Lower leg skin (tissue), 4 donors: ENCODE data around the gene TPT1. TPM values are rescaled to one million over a fixed set of nuclear protein-coding genes. Genes with fewer than 3 reads are reported as not detected.
"Not testable (repeated sequence)": the region's sequence is repeated elsewhere in the genome, so short reads cannot be mapped to it uniquely, and the experiment has no call there.

Experiments used
- DNase-seq, 2 donors: peaks; one replicate each; pipeline ENCODE4 v3.0.0-alpha.2; 2019; ENCODE audit warnings: low spot score in 2 of 2
- H3K4me3 ChIP-seq: fragments of 200-600 bp; sonication (generic); 2 replicates; pipeline ENCODE4 v1.5.1; 2017; ENCODE audit warnings: mild to moderate bottlenecking, low read depth; ENCODE audit not compliant: poor library complexity, severe bottlenecking
- CTCF ChIP-seq, 3 donors: fragments of 450-650 bp; IDR thresholded peaks; one replicate each; pipeline ENCODE4 v1.5.1; 2016; ENCODE audit warnings: antibody characterized with exemption in 3 of 3, mild to moderate bottlenecking in 3 of 3, moderate library complexity in 2 of 3
- POLR2A ChIP-seq, 2 donors: fragments of 450-650 bp; IDR thresholded peaks; one replicate each; pipeline ENCODE4 v1.6.1; 2016 to 2017; ENCODE audit warnings: antibody characterized with exemption in 2 of 2, mild to moderate bottlenecking in 1 of 2, moderate library complexity in 1 of 2
- WGBS, 2 donors: methylation state at CpG; one replicate each; pipeline ENCODE4 v1.1.5; 2018; 5-methylcytosine and 5-hydroxymethylcytosine counted together
- intact Hi-C: fragments of 100-400 bp; cut with DNase I; formaldehyde crosslinking; loops from one replicate; pipeline ENCODE4 v1.15.0; 2023; ENCODE audit warnings: low total_unique reads
- total RNA-seq, 4 donors: library from RNA; depleted of rRNA; stranded (reverse); fragments of >200 nt; gene quantifications; one replicate each; pipeline ENCODE4 v1.1.0, GENCODE V29; 2016

TPT1 gene
- total RNA-seq, 4 donors from 2014 or later, result 2,307 to 2,977 (median 2,645) TPM

GRCh38 chr13:45356966-45357672 is 16.1 kb upstream of the TPT1 start:
- WGBS, 2 donors, result 83 to 85% methylated on average over 7 of the region's 7 CpGs
- TF ChIP-seq CTCF (IDR thresholded peaks at IDR 0.05) (no peak), POLR2A (IDR thresholded peaks at IDR 0.05) (no peak)
- intact Hi-C loops, result no loop called here
- no peak for DNase-seq
- H3K4me3 ChIP-seq, result no peak overlapping the region

- intact Hi-C loops, result no loop called here
- no peak for DNase-seq
- TF ChIP-seq CTCF (IDR thresholded peaks at IDR 0.05), result no peak
- no peak for TF ChIP-seq POLR2A (IDR thresholded peaks at IDR 0.05)
- WGBS, 2 donors, result 94 to 100% methylated on average over 1 of the region's 1 CpG
- H3K4me3 ChIP-seq, result no peak overlapping the region
Observed at GRCh38 chr13:45353895-45354294, 12.9 kb upstream of the TPT1 start.

GRCh38 chr13:45352031-45352430 is 11.0 kb upstream of the TPT1 start:
- TF ChIP-seq POLR2A (IDR thresholded peaks at IDR 0.05), result no peak
- no peak for TF ChIP-seq CTCF (IDR thresholded peaks at IDR 0.05)
- intact Hi-C loops, result no loop called here
- no peak overlapping the region for H3K4me3 ChIP-seq
- DNase-seq, result no peak
- 53 to 65% methylated on average over 10 of the region's 10 CpGs for WGBS, 2 donors

GRCh38 chr13:45350152-45350551 is 9.2 kb upstream of the TPT1 start:
- WGBS, 2 donors, result 93 to 98% methylated on average over 8 of the region's 8 CpGs
- no peak overlapping the region for H3K4me3 ChIP-seq
- intact Hi-C loops, result no loop called here
- no peak for TF ChIP-seq CTCF (IDR thresholded peaks at IDR 0.05)
- TF ChIP-seq POLR2A (IDR thresholded peaks at IDR 0.05), result no peak
- no peak for DNase-seq

- 49 to 59% methylated on average over 2 of the region's 2 CpGs for WGBS, 2 donors
- no peak overlapping the region for H3K4me3 ChIP-seq
- intact Hi-C loops, result no loop called here
- TF ChIP-seq CTCF (IDR thresholded peaks at IDR 0.05) (no peak), POLR2A (IDR thresholded peaks at IDR 0.05) (no peak)
- DNase-seq, result no peak
Observed at GRCh38 chr13:45349438-45349837, 8.5 kb upstream of the TPT1 start.

- 94 to 95% methylated on average over 8 of the region's 8 CpGs for WGBS, 2 donors
- DNase-seq, H3K4me3 ChIP-seq, intact Hi-C loops: not testable (repeated sequence)
Observed at GRCh38 chr13:45344064-45344463, 3.1 kb upstream of the TPT1 start.

GRCh38 chr13:45343102-45343501 is 2.1 kb upstream of the TPT1 start:
- DNase-seq, intact Hi-C loops, H3K4me3 ChIP-seq: not testable (repeated sequence)
- 97 to 98% methylated on average over 9 of the region's 9 CpGs for WGBS, 2 donors

GRCh38 chr13:45342668-45343067 is 1.7 kb upstream of the TPT1 start:
- H3K4me3 ChIP-seq, intact Hi-C loops, DNase-seq: not testable (repeated sequence)
- 92 to 95% methylated on average over 14 of the region's 14 CpGs for WGBS, 2 donors
